Body of pancreas (tissue), 4 donors: Measurements from ENCODE around the gene CBX7. TPM values are rescaled to one million over a fixed set of nuclear protein-coding genes. Genes with fewer than 3 reads are reported as not detected.

Experiments
- ATAC-seq: fragments of 150-250 bp; one replicate; pipeline ENCODE4 v1.9.1; 2016
- DNase-seq, 4 donors: peaks; one replicate each; pipeline ENCODE4 v3.0.0-alpha.2; 2019
- H3K27ac ChIP-seq, 4 donors: fragments of 200-600 bp; sonication (generic); 1 replicate in 3 of 4; 2 replicates in 1 of 4; pipeline versions ENCODE4 v1.5.1 to v1.6.1; 2016 to 2019; ENCODE audit warnings: mild to moderate bottlenecking in 1 of 4, mixed read lengths in 1 of 4, moderate library complexity in 1 of 4
- H3K27me3 ChIP-seq, 2 donors: fragments of 200-600 bp; sonication (generic); one replicate each; pipeline ENCODE4 v1.6.0; 2016; ENCODE audit warnings: mild to moderate bottlenecking in 1 of 2
- H3K36me3 ChIP-seq, 2 donors: fragments of 200-600 bp; sonication (generic); replicated peaks in 1 of 2; 2 replicates each; pipeline ENCODE4 v1.5.1; 2016; ENCODE audit warnings: low read depth in 2 of 2; ENCODE audit not compliant: insufficient read depth in 1 of 2
- H3K4me1 ChIP-seq: fragments of 200-600 bp; sonication (generic); one replicate; pipeline ENCODE4 v1.6.0; 2016
- H3K4me3 ChIP-seq, 2 donors: fragments of 200-600 bp; sonication (generic); 1 replicate in 1 of 2; 2 replicates in 1 of 2; pipeline ENCODE4 v1.5.1; 2016 to 2019
- H3K9me3 ChIP-seq, 3 donors: fragments of 200-600 bp; sonication (generic); 1 replicate in 2 of 3; 2 replicates in 1 of 3; pipeline ENCODE4 v1.5.1; 2016
- CTCF ChIP-seq, 7 experiments: fragments of 450-650 bp in 4 of 7; fragments of 200-600 bp in 3 of 7; sonication (generic) in 3 of 7; IDR thresholded peaks; one replicate each; pipeline ENCODE4 v1.5.1; 2016 to 2019; ENCODE audit warnings: antibody characterized with exemption in 7 of 7
- POLR2A ChIP-seq, 3 donors: fragments of 450-650 bp; IDR thresholded peaks; one replicate each; pipeline ENCODE4 v1.6.1; 2016; ENCODE audit warnings: antibody characterized with exemption in 3 of 3, mild to moderate bottlenecking in 2 of 3
- WGBS, 2 donors: methylation state at CpG; one replicate each; pipeline ENCODE4 v1.1.5; 2017; 5-methylcytosine and 5-hydroxymethylcytosine counted together
- intact Hi-C: fragments of 100-400 bp; cut with DNase I; formaldehyde crosslinking; loops from one replicate; pipeline ENCODE4 v1.15.1; 2023
- total RNA-seq, 2 donors: library from RNA; depleted of rRNA; stranded (reverse); fragments of >200 nt; gene quantifications; one replicate each; pipeline ENCODE4 v1.1.0, GENCODE V29; 2016

The CBX7 gene
- total RNA-seq, 2 donors from 2014 or later, result 38.1 to 41.2 TPM

GRCh38 chr22:39095971-39096370, 56.5 kb downstream of the CBX7 start:
- no peak overlapping the region for H3K27ac ChIP-seq

GRCh38 chr22:39094717-39095389, 57.6 kb downstream of the CBX7 start:
- TF ChIP-seq POLR2A (IDR thresholded peaks at IDR 0.05) (no peak), CTCF (IDR thresholded peaks at IDR 0.05) (no peak)
- Histone ChIP-seq H3K9me3 (no peaks in the 10 kb centered on the region), H3K36me3 (no peaks in the 10 kb centered on the region), H3K27ac (no peak overlapping the region), H3K27me3 (no peaks in the 10 kb centered on the region), H3K4me3 (no peak overlapping the region), H3K4me1 (no peaks in the 10 kb centered on the region)
- ATAC-seq (no peak), DNase-seq (no peak)
- WGBS, 2 donors, result 79 to 81% methylated on average over 8 to 14 of the region's 14 CpGs
- intact Hi-C loops, result no loop called here

More at GRCh38 chr22:39095971-39096370, 56.5 kb downstream of the CBX7 start:
- 38 to 72% methylated on average over 1 to 3 of the region's 3 CpGs for WGBS, 2 donors
- no peak for ATAC-seq
- no peaks in the 10 kb centered on the region for H3K36me3 ChIP-seq
- H3K4me1 ChIP-seq, result no peaks in the 10 kb centered on the region
- no peak for DNase-seq
- intact Hi-C loops, result no loop called here
- H3K27me3 ChIP-seq, result no peaks in the 10 kb centered on the region
- no peak for TF ChIP-seq POLR2A (IDR thresholded peaks at IDR 0.05)
- TF ChIP-seq CTCF (IDR thresholded peaks at IDR 0.05), result no peak
- H3K9me3 ChIP-seq, result no peaks in the 10 kb centered on the region
- no peak overlapping the region for H3K4me3 ChIP-seq

DNA sequence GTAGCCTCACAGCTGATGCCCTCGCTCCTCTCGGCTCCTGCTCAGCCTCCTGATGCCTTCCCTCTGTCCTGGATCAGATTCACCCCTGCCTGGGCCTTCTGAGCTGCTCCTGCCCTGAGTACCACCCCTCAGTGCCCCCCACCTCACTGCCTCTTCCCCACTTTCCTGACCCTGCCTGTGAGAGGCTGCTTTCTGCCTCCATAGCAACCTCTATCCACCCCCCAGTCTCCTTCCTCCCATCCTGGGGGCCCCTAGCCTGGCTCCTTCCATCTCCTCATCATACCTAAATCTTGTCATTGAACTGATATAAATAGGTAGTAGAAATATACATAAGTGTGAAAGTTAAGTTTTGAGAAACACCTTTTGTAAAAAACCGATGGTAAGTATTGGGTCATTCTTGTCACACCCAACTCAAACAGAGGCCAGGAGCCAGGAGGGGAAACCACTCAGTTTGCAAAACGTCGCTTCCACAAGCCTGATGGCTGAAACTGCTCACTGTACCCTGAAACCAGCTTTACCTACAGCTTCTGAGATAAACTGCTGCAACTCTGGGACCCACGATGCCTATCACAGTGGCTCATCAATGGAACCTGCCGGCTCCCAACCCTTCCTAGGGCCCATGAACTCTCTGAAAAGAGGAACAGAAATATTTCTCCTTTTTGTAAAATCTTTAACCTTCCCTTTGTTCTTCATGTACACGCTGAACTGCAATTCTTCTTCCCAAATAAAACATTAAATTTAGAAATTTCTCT, 60.2 kb downstream of the CBX7 start:
- H3K4me3 ChIP-seq, result no peak overlapping the region
- intact Hi-C loops, result no loop called here
- H3K27me3 ChIP-seq, result no peaks in the 10 kb centered on the region
- H3K4me1 ChIP-seq, result no peaks in the 10 kb centered on the region
- DNase-seq, result no peak
- H3K27ac ChIP-seq, result no peak overlapping the region
- H3K36me3 ChIP-seq, result no peaks in the 10 kb centered on the region
- 59 to 66% methylated on average over 8 of the region's 8 CpGs for WGBS, 2 donors
- TF ChIP-seq CTCF (IDR thresholded peaks at IDR 0.05), result no peak
- TF ChIP-seq POLR2A (IDR thresholded peaks at IDR 0.05), result no peak
- no peaks in the 10 kb centered on the region for H3K9me3 ChIP-seq
- no peak for ATAC-seq

DNA sequence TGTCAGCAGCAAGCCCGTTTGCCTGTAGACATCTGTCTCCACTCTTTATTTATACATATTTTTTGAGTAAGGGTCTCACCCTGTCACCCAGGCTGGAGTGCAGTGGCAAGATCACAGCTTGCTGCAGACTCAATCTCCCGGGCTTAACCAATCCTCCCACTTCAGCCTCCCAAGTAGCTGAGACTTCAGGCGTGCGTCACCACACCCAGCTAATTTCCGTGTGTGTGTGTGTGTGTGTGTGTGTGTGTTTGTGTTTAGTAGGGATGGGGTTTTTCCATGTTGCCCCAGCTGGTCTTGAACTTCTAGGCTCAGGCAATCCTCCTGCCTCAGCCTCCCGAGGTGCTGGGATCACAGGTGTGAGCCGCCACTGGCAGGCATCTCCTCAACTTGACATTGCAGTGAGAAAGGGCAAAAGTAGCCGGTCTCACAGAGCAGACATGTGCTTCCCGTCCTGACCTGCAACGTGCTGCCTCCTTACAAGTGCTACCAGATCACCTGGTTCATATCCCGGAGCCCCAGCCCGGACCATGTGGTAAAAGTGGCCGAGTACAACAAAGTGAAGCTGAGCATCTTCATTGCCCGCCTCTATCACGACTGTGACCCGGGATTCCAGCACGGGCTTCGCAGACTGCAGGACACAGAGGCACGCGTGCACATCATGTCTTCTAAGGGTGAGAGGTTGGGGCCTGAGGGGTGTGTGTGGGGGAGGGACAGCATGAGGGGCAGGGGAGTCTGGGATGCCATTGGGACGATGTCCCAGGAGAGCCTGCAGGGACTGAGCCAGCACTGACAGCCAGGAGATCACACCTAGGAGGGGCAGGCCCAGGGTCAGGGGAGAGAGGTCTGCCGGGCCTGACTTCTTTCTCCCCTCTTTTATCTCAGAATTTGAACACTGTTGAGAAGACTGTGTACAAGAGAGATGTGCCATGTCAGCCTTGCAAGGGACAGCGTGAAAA, 61.1 kb downstream of the CBX7 start:
- intact Hi-C loops, result no loop called here
- Histone ChIP-seq H3K27me3 (no peaks in the 10 kb centered on the region), H3K27ac (no peak overlapping the region), H3K36me3 (no peaks in the 10 kb centered on the region), H3K4me1 (no peaks in the 10 kb centered on the region), H3K4me3 (no peak overlapping the region), H3K9me3 (no peaks in the 10 kb centered on the region)
- no peak for TF ChIP-seq CTCF (IDR thresholded peaks at IDR 0.05)
- TF ChIP-seq POLR2A (IDR thresholded peaks at IDR 0.05), result no peak
- no peak for ATAC-seq
- whole genome bisulfite sequencing, 2 donors, result 66 to 77% methylated on average over 14 to 23 of the region's 23 CpGs
- no peak for DNase-seq
